Occipital lobe (tissue), 2 donors: ENCODE data around the gene LARP4B. TPM values are rescaled to one million over a fixed set of nuclear protein-coding genes. Genes with fewer than 3 reads are reported as not detected.

Source experiments
- DNase-seq: peaks from one replicate; lab custom pipeline; 2025; lab: John Stamatoyannopoulos, UW
- total RNA-seq: library from RNA; depleted of rRNA; stranded (reverse); fragments of >200 nt; gene quantifications from one replicate; pipeline ENCODE4 v1.2.3, GENCODE V29; 2014

The LARP4B gene
- total RNA-seq, 1 donor from 2014 or later = 29.5 TPM

GRCh38 chr10:788796-789748 is 142.4 kb downstream of the LARP4B start:
- no peak for DNase-seq

- no peak for DNase-seq
Observed at GRCh38 chr10:787933-788651, 143.4 kb downstream of the LARP4B start.

- no peak for DNase-seq
Observed at GRCh38 chr10:786633-787474, 144.7 kb downstream of the LARP4B start.

GRCh38 chr10:785861-786214 is 145.7 kb downstream of the LARP4B start:
- DNase-seq = no peak

GRCh38 chr10:785089-785860 is 146.2 kb downstream of the LARP4B start:
- DNase-seq = no peak

- peak; percentile 81 for DNase-seq
Observed at GRCh38 chr10:784403-785088, 147.0 kb downstream of the LARP4B start.

GRCh38 chr10:782751-783648 is 148.5 kb downstream of the LARP4B start:
- DNase-seq = no peak

GRCh38 chr10:780536-781524 is 150.7 kb downstream of the LARP4B start:
- no peak for DNase-seq

GRCh38 chr10:778626-779330 is 152.7 kb downstream of the LARP4B start:
- no peak for DNase-seq

- DNase-seq = no peak
Observed at GRCh38 chr10:777913-778479, 153.5 kb downstream of the LARP4B start.

- DNase-seq = no peak
Observed at GRCh38 chr10:776772-777171, 154.7 kb downstream of the LARP4B start.

- peak; percentile 64 for DNase-seq
Observed at GRCh38 chr10:775245-776075, 156.0 kb downstream of the LARP4B start.

GRCh38 chr10:774661-775244 is 156.8 kb downstream of the LARP4B start:
- DNase-seq = no peak

- no peak for DNase-seq
Observed at GRCh38 chr10:774223-774622, 157.3 kb downstream of the LARP4B start.

GRCh38 chr10:773562-774161 is 157.8 kb downstream of the LARP4B start:
- DNase-seq = no peak
